Globus pallidus (tissue), 1 donor: ENCODE measurements around the gene LARGE1.

Source experiments
- DNase-seq: peaks from one replicate; pipeline ENCODE4 v3.0.0-alpha.2; 2015; ENCODE audit warnings: low spot score

Gene LARGE1

GRCh38 chr22:33853200-33854097, 66.8 kb downstream of the LARGE1 start:
- peak; percentile 81 for DNase-seq

GRCh38 chr22:33851821-33852384, 68.4 kb downstream of the LARGE1 start:
- no peak for DNase-seq

GRCh38 chr22:33851240-33851639, 69.0 kb downstream of the LARGE1 start:
- DNase-seq, result no peak

GRCh38 chr22:33850724-33851123, 69.6 kb downstream of the LARGE1 start:
- no peak for DNase-seq

- DNase-seq, result no peak
Measured at GRCh38 chr22:33850193-33850592, 70.1 kb downstream of the LARGE1 start.

GRCh38 chr22:33848251-33848650, 72.0 kb downstream of the LARGE1 start:
- DNase-seq, result no peak

- DNase-seq, result no peak
Measured at GRCh38 chr22:33844273-33844672, 76.0 kb downstream of the LARGE1 start.

GRCh38 chr22:33842421-33843094, 77.7 kb downstream of the LARGE1 start:
- DNase-seq, result no peak

- DNase-seq, result no peak
Measured at GRCh38 chr22:33842006-33842354, 78.3 kb downstream of the LARGE1 start.

GRCh38 chr22:33841281-33842005, 78.8 kb downstream of the LARGE1 start:
- no peak for DNase-seq

- DNase-seq, result no peak
Measured at GRCh38 chr22:33838644-33839043, 81.6 kb downstream of the LARGE1 start.

GRCh38 chr22:33837826-33838225, 82.5 kb downstream of the LARGE1 start:
- DNase-seq, result no peak

- DNase-seq, result no peak
Measured at GRCh38 chr22:33835265-33835664, 85.0 kb downstream of the LARGE1 start.

- DNase-seq, result peak; percentile 14
Measured at GRCh38 chr22:33832558-33833151, 87.6 kb downstream of the LARGE1 start.

- no peak for DNase-seq
Measured at GRCh38 chr22:33831651-33832050, 88.6 kb downstream of the LARGE1 start.

- no peak for DNase-seq
Measured at GRCh38 chr22:33831207-33831606, 89.1 kb downstream of the LARGE1 start.

GRCh38 chr22:33829546-33830280, 90.6 kb downstream of the LARGE1 start:
- no peak for DNase-seq

GRCh38 chr22:33828302-33828701, 92.0 kb downstream of the LARGE1 start:
- DNase-seq, result no peak

- DNase-seq, result no peak
Measured at GRCh38 chr22:33825761-33826160, 94.5 kb downstream of the LARGE1 start.

- DNase-seq, result no peak
Measured at GRCh38 chr22:33823552-33823951, 96.7 kb downstream of the LARGE1 start.

GRCh38 chr22:33821290-33821689, 99.0 kb downstream of the LARGE1 start:
- no peak for DNase-seq
